ENCODE data around the gene BTF3. TPM values are rescaled to one million over a fixed set of nuclear protein-coding genes. Genes with fewer than 3 reads are reported as not detected.
"Not testable (repeated sequence)": the region's sequence is repeated elsewhere in the genome, so short reads cannot be mapped to it uniquely, and the experiment has no call there.

BTF3 gene
- total RNA-seq, 2 experiments from 2014 or later, result 1,122 to 1,184 TPM

GRCh38 chr5:73460133-73460532 lies 38.1 kb upstream of the BTF3 start:
- ChIA-PET POLR2A (no interaction called here), CTCF (interaction anchor here (0.9 kb wide), 1 partner anchor 75 kb away, joined by 3 read pairs; no protein-coding TSS in a partner anchor)
- no peaks in the 10 kb centered on the region for H3K4me1 Mint-ChIP-seq (ENCODE audit: low read depth)
- intact Hi-C loops (cut with micrococcal nuclease), result no loop called here
- H3K36me3 Mint-ChIP-seq (ENCODE audit: low read depth), result no peaks in the 10 kb centered on the region
- no peak overlapping the region for H3K4me3 Mint-ChIP-seq
- no peak overlapping the region for H3K27ac Mint-ChIP-seq
- ATAC-seq, result no peak
- peaks cover 35% of the 10 kb centered on the region for H3K27me3 Mint-ChIP-seq
- no peaks in the 10 kb centered on the region for H3K9me3 Mint-ChIP-seq
- TF ChIP-seq, protein P1, sequence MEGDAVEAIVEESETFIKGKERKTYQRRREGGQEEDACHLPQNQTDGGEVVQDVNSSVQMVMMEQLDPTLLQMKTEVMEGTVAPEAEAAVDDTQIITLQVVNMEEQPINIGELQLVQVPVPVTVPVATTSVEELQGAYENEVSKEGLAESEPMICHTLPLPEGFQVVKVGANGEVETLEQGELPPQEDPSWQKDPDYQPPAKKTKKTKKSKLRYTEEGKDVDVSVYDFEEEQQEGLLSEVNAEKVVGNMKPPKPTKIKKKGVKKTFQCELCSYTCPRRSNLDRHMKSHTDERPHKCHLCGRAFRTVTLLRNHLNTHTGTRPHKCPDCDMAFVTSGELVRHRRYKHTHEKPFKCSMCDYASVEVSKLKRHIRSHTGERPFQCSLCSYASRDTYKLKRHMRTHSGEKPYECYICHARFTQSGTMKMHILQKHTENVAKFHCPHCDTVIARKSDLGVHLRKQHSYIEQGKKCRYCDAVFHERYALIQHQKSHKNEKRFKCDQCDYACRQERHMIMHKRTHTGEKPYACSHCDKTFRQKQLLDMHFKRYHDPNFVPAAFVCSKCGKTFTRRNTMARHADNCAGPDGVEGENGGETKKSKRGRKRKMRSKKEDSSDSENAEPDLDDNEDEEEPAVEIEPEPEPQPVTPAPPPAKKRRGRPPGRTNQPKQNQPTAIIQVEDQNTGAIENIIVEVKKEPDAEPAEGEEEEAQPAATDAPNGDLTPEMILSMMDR (IDR thresholded peaks at IDR 0.05), result no peak
- DNase-seq, result no peak

- ATAC-seq, result no peak
- TF ChIP-seq, protein P1 (IDR thresholded peaks at IDR 0.05), result no peak
- peaks cover 21% of the 10 kb centered on the region for H3K27me3 Mint-ChIP-seq
- no peak overlapping the region for H3K4me3 Mint-ChIP-seq
- no peaks in the 10 kb centered on the region for H3K9me3 Mint-ChIP-seq
- no peak overlapping the region for H3K27ac Mint-ChIP-seq
- no peaks in the 10 kb centered on the region for H3K36me3 Mint-ChIP-seq (ENCODE audit: low read depth)
- DNase-seq, result no peak
- intact Hi-C loops (cut with micrococcal nuclease), result no loop called here
- ChIA-PET POLR2A (no interaction called here), CTCF (interaction anchor here (1.1 to 4.2 kb wide), 4 partner anchors 8 to 14 kb away, joined by 3 to 16 read pairs (median 8); no protein-coding TSS in a partner anchor)
- no peaks in the 10 kb centered on the region for H3K4me1 Mint-ChIP-seq (ENCODE audit: low read depth)
These were observed 34.1 kb upstream of the BTF3 start for GRCh38 chr5:73464016-73464745.

DNA sequence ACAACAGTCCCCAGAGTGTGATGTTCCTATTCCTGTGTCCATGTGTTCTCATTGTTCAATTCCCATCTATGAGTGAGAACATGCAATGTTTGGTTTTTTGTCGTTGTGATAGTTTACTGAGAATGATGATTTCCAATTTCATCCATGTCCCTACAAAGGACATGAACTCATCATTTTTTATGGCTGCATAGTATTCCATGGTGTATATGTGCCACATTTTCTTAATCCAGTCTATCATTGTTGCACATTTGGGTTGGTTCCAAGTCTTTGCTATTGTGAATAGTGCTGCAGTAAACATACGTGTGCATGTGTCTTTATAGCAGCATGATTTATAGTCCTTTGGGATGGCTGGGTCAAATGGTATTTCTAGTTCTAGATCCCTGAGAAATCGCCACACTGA lies 29.6 kb upstream of the BTF3 start:
- H3K4me1 Mint-ChIP-seq (ENCODE audit: low read depth); ATAC-seq; DNase-seq; CTCF ChIA-PET; intact Hi-C loops (cut with micrococcal nuclease); H3K4me3 Mint-ChIP-seq; H3K9me3 Mint-ChIP-seq; H3K36me3 Mint-ChIP-seq (ENCODE audit: low read depth); POLR2A ChIA-PET; H3K27ac Mint-ChIP-seq: not testable (repeated sequence)
- peaks cover 16% of the 10 kb centered on the region for H3K27me3 Mint-ChIP-seq

DNA sequence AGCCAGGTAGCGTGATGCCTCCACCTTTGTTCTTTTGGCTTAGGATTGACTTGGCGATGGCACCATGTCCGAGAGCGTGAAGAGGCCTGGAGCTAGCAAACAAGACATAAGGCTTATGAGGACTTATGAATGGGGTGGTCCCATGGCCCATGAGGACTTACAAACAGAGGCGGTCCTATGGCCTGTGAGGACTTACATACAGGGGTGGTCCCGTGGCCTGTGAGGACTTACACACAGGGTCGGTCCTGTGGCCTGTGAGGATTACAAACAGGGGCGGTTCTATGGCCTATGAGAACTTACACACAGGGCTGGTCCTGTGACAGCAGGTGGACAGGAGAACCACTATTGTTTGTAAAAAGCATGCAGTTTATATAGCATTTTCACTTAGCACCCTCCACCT lies 28.4 kb upstream of the BTF3 start:
- CTCF ChIA-PET, result no interaction called here
- intact Hi-C loops (cut with micrococcal nuclease), result no loop called here
- TF ChIP-seq, protein P1 (IDR thresholded peaks at IDR 0.05), result no peak

GRCh38 chr5:73471654-73472053 lies 26.6 kb upstream of the BTF3 start:
- H3K27ac Mint-ChIP-seq, result no peak overlapping the region
- DNase-seq (no peak), ATAC-seq (no peak)
- H3K4me3 Mint-ChIP-seq, result no peak overlapping the region
- ChIA-PET POLR2A (no interaction called here), CTCF (interaction anchor here (1.3 kb wide), 1 partner anchor 18 kb away, joined by 4 read pairs; no protein-coding TSS in a partner anchor)
- H3K27me3 Mint-ChIP-seq, result peaks cover 10% of the 10 kb centered on the region
- H3K9me3 Mint-ChIP-seq, result no peaks in the 10 kb centered on the region
- TF ChIP-seq, protein P1 (IDR thresholded peaks at IDR 0.05), result no peak
- intact Hi-C loops (cut with micrococcal nuclease), result no loop called here
- H3K4me1 Mint-ChIP-seq (ENCODE audit: low read depth), result no peaks in the 10 kb centered on the region
- no peaks in the 10 kb centered on the region for H3K36me3 Mint-ChIP-seq (ENCODE audit: low read depth)

More for the DNA sequence above, 28.4 kb upstream of the BTF3 start:
- H3K4me1 Mint-ChIP-seq (ENCODE audit: low read depth), result no peaks in the 10 kb centered on the region
- H3K27me3 Mint-ChIP-seq, result peaks cover 15% of the 10 kb centered on the region
- no peak overlapping the region for H3K4me3 Mint-ChIP-seq
- H3K36me3 Mint-ChIP-seq (ENCODE audit: low read depth), result no peaks in the 10 kb centered on the region
- no peak overlapping the region for H3K27ac Mint-ChIP-seq
- POLR2A ChIA-PET, result interaction anchor here (0.6 kb wide), 1 partner anchor 119 kb away, joined by 3 read pairs; no protein-coding TSS in a partner anchor
- no peaks in the 10 kb centered on the region for H3K9me3 Mint-ChIP-seq
- DNase-seq (no peak), ATAC-seq (no peak)

Data from activated CD8-positive, alpha-beta T cell treated with anti-CD3 and anti-CD28 coated beads for 36 hours (primary cell).